GM12873 (cell line): ENCODE measurements around the gene ELP1.

Experiments
- CTCF ChIP-seq: IDR thresholded peaks from 2 replicates; pipeline ENCODE4 v1.5.1; 2012; ENCODE audit warnings: low read depth, mild to moderate bottlenecking, moderate library complexity, low read length, control low read depth; ENCODE audit not compliant: insufficient read depth; ENCODE audit errors: missing control alignments

Gene ELP1

GRCh38 chr9:108921200-108921599 lies 12.7 kb downstream of the ELP1 start:
- TF ChIP-seq CTCF = no peak

- TF ChIP-seq CTCF = no peak
Observed at GRCh38 chr9:108919517-108919916, 14.4 kb downstream of the ELP1 start.

- TF ChIP-seq CTCF = no peak
Observed at GRCh38 chr9:108913391-108913790, 20.5 kb downstream of the ELP1 start.

- no peak for TF ChIP-seq CTCF
Observed at GRCh38 chr9:108911820-108912219, 22.1 kb downstream of the ELP1 start.

- TF ChIP-seq CTCF = no peak
Observed at GRCh38 chr9:108910914-108911313, 23.0 kb downstream of the ELP1 start.

GRCh38 chr9:108910402-108910801 lies 23.5 kb downstream of the ELP1 start:
- no peak for TF ChIP-seq CTCF

GRCh38 chr9:108905494-108905893 lies 28.4 kb downstream of the ELP1 start:
- no peak for TF ChIP-seq CTCF
